NCI-H2081 treated with DMSO at 0.1 percent for 48 hours (cell line): ENCODE data around the gene ACER1.
"Not testable (repeated sequence)": the region's sequence is repeated elsewhere in the genome, so short reads cannot be mapped to it uniquely, and the experiment has no call there.

Source experiments
- DNase-seq: peaks from one replicate; lab custom pipeline; 2025; lab: John Stamatoyannopoulos, UW

ACER1 gene

DNA sequence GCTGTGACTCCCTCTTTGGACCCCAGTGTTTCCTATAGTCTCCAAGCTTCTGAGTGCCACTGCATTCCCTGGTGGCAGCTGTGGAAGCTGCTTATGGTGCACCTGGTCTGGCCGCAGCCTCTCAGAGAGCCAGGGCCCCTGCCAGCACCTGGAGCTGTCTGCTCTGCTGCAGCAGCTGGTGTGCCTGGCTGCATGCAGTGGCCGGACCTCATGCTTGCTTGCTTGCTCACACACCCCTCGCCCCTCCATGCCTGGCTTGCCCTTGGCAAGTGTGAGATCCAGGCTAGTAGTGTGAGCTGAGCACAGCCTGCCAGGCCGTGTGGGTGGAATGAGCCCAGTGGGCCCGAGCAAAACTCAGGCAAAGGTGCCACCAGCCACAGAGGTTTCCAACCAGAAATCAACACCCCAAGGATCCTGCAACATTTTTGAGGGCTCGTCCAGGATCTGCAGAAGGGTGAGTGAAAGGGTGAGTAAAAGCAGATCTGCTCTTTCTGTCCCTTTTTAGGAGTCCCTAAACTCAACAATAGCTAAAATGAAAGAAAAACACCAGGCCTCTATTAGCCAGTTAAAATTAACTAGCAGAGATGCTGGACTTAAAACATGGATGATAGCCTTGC, 46.0 kb downstream of the ACER1 start:
- DNase-seq = no peak

DNA sequence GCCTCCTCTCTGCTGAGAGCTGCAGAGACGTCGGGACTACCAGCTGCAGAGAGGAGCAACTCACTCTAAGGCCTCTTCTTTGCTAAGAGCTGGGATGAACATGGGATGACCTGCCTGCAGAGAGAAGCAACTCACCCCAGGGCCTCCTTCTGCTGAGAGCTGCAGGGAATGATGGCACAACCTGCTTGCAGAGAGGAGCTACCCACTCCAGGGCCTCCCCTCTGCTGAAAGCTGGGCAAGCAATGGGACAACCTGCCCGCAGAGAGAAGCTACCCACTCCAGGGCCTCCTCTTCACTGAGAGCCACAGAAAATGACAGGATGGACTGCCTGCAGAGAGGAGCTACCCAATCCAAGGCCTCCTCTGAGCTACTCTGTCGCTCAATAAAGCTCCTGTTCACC, 46.7 kb downstream of the ACER1 start:
- no peak for DNase-seq

DNA sequence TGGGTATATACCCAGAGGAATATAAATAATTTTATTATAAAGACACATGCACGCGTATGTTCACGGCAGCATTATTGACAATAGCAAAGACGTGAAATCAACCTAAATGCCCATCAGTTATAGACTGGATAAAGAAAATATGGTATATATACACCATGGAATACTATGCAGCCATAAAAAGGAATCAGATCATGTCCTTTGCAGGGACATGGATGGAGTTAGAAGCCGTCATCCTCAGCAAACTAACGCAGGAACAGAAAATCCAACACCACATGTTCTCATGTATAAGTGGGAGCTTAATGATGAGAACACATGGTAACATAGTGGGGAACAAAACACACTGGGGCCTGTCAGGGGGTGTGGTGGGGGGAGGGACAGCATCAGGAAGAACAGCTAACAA, 51.0 kb downstream of the ACER1 start:
- DNase-seq = not testable (repeated sequence)

DNA sequence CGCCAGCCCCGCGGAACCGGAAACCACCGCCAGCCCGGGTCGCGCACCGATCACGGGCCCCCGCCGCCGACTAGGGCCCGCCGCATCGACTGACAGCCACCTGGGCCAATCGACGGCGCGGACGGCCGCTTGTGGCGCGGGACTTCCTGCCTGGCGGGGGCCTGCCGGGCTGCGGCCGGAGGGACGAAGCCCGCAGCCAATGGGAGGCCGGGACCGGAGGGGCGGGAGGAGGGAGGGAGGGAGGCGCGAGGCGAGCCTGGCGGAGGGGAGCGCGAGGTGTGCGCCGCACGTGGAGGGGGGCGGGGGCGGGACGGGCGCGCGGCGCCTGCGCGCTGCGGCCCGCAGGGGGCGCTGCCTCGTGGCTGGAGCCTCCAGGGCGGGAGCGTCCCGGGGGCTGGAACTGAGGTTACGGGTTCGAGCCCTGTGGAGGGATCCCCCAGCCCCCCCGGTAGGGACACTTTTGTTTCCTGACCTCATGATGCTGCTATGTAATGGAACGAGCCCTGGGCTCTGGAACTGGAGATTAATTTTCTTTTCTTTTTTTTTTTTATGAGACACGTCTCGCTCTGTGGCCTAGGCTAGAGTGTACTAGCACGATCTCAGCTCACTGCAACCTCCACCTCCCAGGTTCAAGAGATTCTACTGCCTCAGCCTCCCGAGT, 53.4 kb downstream of the ACER1 start, which contains the start of gene MLLT1:
TSS of gene MLLT1 (minus strand) at position 45 of the 661 bp plus-strand sequence. CDS start 191 bp downstream, outside the sequence.
- peak; percentile 20 for DNase-seq

DNA sequence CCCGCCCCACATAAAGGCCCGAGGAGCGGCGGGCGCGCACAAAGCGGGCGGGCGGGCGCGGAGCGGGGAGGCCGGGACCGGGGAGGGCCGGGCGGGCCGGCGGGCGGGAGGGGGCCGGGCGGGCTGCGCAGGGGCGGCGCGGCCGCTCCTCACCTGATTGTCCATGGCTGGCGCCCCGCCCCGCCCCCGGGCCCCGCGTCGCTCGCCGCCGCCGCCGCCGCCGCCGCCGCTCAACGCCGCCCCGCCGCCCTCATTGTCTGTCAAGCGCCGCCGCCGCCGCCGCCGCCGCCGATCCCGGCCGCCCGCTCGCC, 53.8 kb downstream of the ACER1 start:
- DNase-seq = no peak

DNA sequence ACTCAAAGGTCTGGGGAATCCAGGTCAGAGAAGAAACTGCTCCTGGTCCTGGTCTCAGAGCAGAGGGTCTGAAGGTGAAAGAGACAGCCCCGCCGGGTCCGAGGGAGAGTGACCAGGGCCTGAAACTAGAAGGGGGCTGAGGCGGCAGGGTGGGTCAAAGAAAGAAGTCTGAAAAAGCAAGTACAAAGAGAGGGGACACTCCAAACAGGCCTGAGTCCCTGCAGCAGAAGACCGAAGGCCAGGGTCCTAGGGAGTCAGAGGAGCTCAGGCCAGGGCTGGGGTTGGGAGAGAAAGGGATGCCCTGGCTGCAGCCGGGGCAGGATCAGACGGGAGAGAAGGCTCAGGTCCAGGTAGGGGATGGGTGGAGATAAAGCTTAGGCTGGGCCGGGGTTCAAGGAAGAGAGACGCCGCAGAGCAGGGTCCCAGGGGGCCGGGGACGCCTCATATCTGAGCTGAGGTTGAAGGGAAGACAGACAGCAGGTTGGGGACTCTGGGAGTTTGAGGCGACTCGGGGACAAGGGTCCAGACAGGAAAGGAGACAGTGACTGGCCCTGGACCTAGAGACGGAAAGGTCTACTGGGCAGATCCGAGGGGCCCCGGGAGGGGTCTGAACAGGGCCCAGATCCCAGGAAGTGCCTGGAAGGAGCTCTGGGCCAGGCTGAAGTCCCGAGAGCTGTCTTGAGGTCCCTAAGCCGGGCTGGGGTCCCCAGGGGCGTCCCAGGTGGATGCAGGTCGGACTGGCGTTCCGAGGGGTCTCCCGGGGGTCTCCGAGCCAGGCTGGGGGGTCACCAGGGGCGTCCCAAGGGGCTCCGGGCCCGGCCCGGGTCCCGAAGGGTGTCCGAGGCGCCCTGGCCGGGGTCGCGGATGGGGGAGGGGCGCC, 54.4 kb downstream of the ACER1 start:
- DNase-seq = no peak

DNA sequence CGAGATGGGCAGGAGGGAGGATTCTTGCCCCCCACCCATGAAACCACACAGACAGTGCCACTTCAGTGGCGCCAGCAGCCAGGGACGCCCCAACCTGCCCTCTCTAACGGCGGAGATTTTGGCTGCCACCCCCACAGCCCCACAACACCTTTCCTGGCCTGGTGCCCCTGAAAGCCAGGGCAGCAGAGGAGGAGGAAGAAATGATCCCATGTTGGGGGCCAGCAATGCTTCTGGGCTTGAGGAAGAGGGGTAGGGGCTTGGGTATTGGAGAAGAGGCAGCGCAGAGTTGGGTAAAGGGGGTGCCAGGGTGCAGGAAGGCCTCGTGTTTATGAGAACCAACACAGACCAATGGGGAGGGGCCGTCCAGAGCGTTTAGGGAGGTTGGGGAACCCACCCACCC, 55.4 kb downstream of the ACER1 start:
- no peak for DNase-seq

DNA sequence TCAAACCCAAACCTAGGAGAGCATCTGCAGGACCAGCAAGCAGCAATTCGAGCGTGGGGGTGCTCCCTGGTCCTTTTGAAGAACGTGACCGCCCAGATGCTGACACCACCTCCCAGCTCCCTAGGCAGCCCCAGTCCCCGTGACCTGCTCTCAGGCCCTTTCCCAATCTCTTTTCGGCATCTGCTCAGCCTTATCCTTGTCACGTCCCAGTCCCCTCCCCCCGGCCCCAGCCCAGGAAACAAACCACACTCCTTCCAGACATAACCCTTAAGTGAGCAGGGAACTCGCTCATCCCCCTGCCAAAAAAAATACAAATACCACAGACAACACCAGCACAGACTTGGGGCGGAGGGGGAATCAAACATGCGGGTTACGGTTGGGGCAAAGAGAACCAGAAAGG, 57.0 kb downstream of the ACER1 start:
- DNase-seq = no peak

DNA sequence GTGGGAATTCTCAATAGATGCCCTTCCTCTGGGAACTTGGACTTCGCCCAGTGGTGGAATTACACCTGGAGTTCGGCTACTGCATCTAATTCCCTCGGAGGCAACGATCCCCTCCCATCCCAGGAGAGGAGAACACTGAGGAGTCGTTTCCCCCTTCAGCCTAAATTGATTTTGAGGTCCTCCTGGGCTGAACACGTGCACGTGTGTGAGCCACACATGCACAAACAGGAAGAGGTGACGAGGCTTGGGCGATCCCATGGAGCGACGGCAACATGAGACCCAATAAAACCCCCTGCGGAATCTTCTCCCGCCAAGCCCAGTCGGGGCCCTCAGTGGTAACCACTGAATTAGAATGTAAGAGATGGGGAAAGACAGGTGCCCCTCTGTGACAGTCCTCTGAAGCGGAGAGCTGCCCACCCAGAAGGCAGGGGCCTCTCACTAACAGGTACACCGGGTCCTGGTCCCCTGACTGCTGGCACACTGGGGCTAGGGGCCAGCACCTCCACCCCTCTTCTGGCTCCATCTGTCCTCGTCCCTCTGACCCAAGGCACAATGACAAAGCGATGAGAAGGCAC, 58.2 kb downstream of the ACER1 start:
- DNase-seq = no peak

DNA sequence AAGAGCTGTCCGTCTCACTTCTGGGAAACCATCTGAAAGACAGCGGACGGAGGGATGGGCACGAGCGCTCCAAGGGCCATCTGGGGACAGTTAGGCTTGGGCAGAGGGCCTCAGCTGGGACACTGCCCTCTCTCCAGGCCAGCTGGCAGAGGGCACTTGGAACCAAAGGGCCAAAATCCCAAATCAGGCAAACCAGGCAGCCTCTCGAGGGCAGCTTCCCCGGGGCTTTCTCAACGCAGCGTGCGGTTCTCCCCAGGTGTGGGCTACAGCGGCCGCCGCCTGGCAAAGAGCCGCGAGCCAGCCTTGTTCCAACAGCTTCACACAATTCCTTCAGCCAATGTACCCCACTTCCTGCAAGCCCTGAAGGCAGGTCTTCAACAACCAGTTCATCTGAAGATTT, 58.7 kb downstream of the ACER1 start:
- DNase-seq = no peak

DNA sequence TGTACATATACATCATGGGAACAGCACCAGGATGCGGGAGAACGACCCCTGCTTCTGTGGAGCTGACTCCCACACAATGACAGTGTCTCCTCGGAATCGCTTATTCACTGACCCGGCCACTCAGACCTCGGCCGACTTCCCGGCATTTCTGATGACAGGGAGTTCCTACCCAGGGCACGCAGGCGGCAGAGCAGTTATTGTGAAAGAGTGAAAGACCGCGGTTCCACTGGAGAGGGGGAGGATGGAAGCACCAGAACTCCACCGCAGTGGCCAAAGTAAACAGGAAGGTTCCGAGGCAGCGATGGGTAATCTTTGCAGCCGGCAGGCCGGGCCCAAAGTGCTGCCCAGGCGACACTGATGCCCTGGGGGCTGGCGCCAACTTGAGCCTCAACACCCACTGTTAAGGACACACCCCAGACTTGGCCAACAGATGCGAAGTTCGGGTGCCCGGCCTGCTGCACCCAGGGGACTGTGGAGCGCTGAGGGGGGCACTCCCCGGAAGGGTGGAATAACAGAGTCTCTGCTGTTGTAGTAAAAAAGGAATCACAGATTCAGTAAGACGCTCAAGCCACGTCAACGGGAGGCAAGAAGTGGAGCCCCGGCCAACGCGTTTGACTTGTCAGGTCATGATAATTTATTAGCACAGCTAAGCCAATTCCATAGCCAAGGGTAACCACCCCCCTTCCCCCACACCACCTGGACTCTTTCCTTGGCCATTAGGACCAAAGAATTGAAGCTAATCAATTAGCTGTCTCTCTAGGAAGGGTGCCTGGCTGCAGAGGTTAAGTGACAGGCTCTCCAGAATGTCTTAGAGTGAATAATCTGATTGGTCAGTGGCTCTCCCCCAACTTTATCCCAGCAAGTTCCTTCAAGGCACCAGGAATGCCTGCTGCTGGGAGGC, 59.5 kb downstream of the ACER1 start:
- no peak for DNase-seq

DNA sequence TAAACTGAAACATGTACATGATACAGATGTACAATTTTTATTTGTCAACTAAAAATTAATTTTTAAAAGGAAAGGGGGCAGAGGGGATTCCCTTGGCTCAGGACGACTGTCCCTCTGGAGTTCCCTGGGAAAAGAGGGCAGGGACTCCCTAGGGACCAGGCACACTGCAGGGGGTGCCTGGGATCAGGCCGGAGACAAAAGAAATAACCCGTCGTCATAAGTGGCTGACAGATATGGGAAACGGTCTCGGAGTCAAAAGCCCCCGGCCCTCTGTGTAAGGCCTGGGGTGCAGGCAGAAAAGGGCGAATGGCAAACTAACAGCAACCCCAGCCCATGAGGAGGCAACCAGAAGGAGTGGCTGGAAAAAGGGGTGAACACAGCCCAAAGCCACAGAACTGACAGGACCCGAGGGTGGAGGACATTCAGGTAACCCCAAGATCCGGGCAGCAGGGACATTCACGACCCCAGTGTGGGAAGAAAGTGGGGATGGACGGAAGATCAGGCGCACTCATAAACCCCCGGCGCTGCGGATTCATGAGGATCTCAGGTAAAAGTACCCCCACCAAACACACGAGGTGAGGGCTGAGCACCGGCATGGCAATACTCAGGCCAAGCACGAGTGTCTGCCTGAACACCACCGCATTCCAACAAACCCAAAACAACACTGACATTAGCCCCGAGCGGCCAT, 60.4 kb downstream of the ACER1 start:
- DNase-seq = no peak

DNA sequence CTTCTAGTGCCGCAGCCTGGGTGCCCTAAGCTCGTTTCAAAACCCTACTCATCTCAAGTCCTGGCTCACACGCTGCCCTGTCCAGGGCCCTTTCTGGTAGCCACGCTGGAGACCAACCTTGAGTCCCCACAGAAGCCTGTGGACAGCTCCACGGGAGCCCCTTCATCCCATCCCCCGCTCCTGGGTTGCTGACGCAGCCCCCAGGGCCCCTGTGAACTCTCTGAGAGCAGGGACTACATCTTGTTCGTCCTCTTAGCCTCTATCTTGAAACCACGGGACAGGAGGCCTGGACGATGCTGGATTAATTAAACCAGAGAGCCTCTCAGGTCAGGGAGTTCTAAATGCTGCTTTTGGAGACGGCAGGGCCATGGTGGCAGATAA, 61.0 kb downstream of the ACER1 start:
- no peak for DNase-seq

DNA sequence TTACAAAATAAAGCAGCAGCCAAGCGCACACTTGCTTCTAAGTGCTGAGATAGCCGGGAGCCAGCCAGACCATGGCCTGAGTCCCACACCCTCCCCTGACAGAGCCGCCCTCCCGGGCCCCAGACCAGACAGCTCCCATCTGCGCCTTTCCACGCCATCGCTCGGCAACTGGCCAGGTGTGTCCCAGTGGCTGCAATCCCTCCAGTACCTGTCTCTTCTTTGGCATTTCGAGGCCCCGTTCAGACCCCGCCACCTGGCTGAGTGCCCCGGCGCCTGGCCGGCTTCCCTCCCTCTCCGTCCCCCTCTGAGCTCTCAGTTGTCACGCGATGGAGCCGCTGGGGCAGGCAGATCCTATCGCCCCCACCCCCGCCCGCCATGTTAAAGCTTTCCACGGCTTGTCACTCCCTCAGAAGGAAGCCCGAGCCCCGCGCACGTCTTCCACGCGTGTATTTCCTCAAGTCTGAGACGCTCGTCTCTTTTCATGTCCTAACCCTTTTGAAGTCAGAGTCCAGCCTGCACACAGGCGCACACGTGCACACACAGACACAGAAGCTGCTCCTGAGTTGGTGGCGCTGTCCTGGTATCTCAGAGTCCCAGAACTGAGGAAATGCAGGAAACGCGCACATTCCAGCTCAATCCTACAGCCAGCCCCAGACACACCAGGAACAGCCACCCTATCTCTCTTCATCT, 61.5 kb downstream of the ACER1 start:
- DNase-seq = no peak

DNA sequence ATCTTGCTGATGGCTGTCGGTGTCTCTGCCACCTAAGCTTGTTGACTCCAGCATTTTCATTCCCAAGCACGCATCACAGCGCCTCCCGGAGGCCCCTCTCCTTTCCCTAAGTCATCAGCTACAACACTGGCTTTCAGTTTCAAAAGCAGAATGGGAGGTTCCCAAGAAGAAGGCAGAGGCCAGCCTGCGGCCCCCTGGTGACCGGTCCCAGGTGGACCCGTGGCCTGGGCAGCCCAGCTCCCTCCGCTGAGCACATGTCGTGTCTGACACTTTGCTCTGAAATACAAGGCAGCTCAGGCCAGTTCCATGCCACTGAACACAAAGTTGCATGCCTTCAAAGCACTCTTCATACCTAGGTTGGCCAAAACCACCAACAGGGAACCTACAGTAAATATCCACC, 62.2 kb downstream of the ACER1 start:
- DNase-seq = no peak

DNA sequence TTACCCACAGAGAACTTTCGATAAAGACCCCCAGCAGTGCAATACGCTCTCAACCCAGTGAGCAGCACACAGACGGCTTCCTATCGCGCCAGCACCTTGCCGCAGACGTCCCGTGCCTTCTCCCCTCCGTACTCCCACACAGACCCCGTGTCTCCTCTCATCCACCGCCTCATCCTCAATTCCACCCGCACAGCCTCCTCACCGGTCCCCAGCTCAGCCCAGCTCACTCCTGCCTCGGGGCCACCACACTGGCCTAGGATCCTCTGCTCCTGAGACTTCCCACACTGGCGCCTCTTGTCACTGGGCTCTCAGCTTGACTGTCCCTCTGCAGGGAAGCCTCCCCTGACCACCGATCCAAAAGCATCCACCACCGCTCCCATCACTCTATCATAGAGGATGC, 62.6 kb downstream of the ACER1 start:
- no peak for DNase-seq

DNA sequence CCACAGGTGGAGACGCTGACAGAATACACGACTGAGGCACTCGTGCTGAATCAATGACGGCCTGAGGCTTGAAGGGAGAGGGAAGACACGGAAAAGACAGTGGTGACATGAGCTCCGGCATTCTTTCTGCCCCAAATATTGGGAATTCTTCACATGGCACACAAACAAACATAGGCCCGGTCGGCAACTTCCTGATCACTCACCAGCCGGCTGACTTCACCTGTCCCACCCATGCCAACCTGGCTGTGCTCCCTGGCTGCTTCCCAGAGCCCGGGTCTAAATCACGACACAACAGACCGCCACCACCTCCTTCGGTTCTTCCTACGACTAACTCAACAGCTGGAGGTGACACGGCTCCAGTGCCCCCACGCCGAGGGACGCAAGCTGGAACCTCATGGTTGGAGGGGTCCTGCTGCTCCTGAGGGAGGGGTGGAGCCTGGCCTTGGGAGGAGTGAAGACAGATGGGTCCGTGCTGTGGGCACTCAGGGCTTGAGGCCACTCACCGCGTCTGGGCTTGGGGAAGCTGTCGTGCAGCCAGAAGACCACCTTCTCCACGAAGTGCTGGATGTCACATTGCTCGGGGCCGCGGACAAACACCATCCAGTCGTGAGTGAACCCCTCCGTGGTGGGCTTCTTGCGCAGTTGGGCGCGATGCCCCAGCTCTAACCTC, 63.2 kb downstream of the ACER1 start:
- no peak for DNase-seq

DNA sequence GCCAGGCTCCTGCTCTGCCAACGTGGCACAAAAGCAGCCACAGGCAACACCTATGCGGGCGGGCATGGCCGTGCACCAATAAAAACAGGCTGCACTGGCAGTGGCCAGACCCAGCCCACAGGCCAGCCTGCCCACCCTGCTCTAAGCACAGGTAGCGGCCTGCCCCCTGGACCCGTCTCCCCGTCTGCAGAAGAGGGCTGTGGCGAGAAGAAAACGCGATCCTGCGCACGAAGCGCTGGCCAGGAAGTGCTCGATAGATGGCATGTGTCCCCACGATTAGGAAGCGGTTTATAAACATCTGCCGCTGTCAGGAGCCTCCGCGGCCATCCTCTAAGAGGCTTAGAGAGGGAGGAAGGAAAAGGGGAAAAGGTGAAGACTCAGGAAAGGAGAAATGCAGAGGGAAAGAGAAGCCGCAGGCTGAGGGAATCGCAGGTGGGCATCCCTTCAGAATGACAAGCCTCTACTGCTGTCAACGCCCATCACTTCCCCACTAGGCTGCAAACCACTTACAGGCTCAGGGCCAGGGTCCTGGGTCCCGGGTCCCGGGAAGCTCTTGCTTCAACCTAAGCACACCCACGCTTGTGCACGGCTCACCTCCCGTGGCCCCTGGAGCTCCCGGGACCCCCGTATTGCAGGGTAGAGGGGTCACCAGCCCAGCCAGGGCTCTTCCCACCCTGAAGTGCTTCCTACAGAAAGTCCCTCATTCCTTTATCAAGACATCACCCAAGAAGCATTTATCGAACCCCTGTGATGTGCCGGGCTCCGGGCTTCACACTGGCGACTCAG, 64.1 kb downstream of the ACER1 start:
- no peak for DNase-seq

DNA sequence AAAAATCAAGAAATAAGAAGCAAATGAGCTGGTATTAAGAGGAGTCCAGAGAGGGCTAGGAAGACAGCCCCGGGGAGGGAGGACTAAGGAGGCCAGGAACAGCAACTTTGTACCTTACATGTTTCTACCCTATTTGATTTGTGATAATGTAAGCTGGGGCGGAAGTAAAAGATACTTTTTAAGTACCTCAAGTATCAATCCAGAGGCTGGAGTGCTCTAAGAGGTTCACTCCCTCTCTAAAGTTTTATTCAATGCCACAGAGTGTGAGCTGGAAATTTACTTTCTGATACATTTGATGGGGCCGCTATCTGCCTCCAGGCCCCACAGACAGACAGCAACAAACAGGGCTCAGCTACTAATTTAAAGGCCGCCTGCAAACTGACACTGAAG, 65.0 kb downstream of the ACER1 start:
- no peak for DNase-seq
